ENCODE data around the gene IRX2. TPM values are rescaled to one million over a fixed set of nuclear protein-coding genes. Genes with fewer than 3 reads are reported as not detected.

IRX2 gene
- total and polyA plus RNA-seq, 4 donors = 0.20 to 0.27 TPM; not detected in 2

DNA sequence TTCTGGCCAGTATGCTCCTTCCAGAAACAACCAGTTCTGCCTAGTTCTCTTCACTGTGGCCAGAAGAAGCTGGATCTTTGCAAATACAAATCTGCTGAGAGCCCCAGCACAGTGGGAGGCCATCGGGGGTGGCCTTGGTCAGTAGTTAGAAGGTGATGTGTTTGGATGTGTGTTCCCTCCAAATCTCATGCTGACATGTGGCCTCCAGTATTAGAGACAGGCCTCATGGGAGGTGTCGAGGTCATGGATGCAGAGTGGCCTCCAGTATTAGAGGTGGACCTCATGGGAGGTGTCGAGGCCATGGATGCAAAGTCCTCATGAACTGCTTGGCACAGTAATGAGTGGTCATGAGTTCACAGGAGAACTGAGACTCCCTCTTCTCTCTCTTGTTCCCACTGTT lies 7.6 kb upstream of the IRX2 start:
- no peak for DNase-seq
- H3K27ac ChIP-seq (ENCODE audit: low read depth in 1 of 2, low read length in 2 of 2) = no peak overlapping the region
- no peak overlapping the region for H3K4me3 ChIP-seq (ENCODE audit: low read length in 2 of 2)
- H3K9me3 ChIP-seq (ENCODE audit: control insufficient read depth, low read length) = no peaks in the 10 kb centered on the region
- WGBS, 2 donors = 85 to 87% methylated on average over 3 of the region's 3 CpGs
- intact Hi-C loops (cut with DNase I) = no loop called here
- no peaks in the 10 kb centered on the region for H3K36me3 ChIP-seq (ENCODE audit: control insufficient read depth in 1 of 2, insufficient read depth in 2 of 2, low read length in 1 of 2)
- no peaks in the 10 kb centered on the region for H3K4me1 ChIP-seq (ENCODE audit: control insufficient read depth in 1 of 2, insufficient read depth in 2 of 2, low read length in 2 of 2)
- no peak for ATAC-seq (ENCODE audit: low FRiP score)
- no peaks in the 10 kb centered on the region for H3K27me3 ChIP-seq (ENCODE audit: control insufficient read depth in 1 of 2, insufficient read depth in 2 of 2, low read length in 1 of 2)

- Histone ChIP-seq H3K9me3 (ENCODE audit: control insufficient read depth, low read length) (no peaks in the 10 kb centered on the region), H3K4me1 (ENCODE audit: control insufficient read depth in 1 of 2, insufficient read depth in 2 of 2, low read length in 2 of 2) (no peaks in the 10 kb centered on the region), H3K27me3 (ENCODE audit: control insufficient read depth in 1 of 2, insufficient read depth in 2 of 2, low read length in 1 of 2) (no peaks in the 10 kb centered on the region), H3K27ac (ENCODE audit: low read depth in 1 of 2, low read length in 2 of 2) (no peak overlapping the region), H3K4me3 (ENCODE audit: low read length in 2 of 2) (no peak overlapping the region), H3K36me3 (ENCODE audit: control insufficient read depth in 1 of 2, insufficient read depth in 2 of 2, low read length in 1 of 2) (no peaks in the 10 kb centered on the region)
- intact Hi-C loops (cut with DNase I) = no loop called here
- DNase-seq = no peak
- WGBS, 2 donors = 78 to 79% methylated on average over 6 of the region's 6 CpGs
- no peak for ATAC-seq (ENCODE audit: low FRiP score)
These were observed 7.2 kb upstream of the IRX2 start for GRCh38 chr5:2758632-2759031.

GRCh38 chr5:2757563-2758351 lies 6.3 kb upstream of the IRX2 start:
- intact Hi-C loops (cut with DNase I) = no loop called here
- Histone ChIP-seq H3K36me3 (ENCODE audit: control insufficient read depth in 1 of 2, insufficient read depth in 2 of 2, low read length in 1 of 2) (no peaks in the 10 kb centered on the region), H3K27me3 (ENCODE audit: control insufficient read depth in 1 of 2, insufficient read depth in 2 of 2, low read length in 1 of 2) (no peaks in the 10 kb centered on the region), H3K4me1 (ENCODE audit: control insufficient read depth in 1 of 2, insufficient read depth in 2 of 2, low read length in 2 of 2) (no peaks in the 10 kb centered on the region), H3K4me3 (ENCODE audit: low read length in 2 of 2) (no peak overlapping the region), H3K9me3 (ENCODE audit: control insufficient read depth, low read length) (no peaks in the 10 kb centered on the region), H3K27ac (ENCODE audit: low read depth in 1 of 2, low read length in 2 of 2) (no peak overlapping the region)
- ATAC-seq (ENCODE audit: low FRiP score) (no peak), DNase-seq (no peak)
- WGBS, 2 donors = 15 to 21% methylated on average over 23 of the region's 23 CpGs

DNA sequence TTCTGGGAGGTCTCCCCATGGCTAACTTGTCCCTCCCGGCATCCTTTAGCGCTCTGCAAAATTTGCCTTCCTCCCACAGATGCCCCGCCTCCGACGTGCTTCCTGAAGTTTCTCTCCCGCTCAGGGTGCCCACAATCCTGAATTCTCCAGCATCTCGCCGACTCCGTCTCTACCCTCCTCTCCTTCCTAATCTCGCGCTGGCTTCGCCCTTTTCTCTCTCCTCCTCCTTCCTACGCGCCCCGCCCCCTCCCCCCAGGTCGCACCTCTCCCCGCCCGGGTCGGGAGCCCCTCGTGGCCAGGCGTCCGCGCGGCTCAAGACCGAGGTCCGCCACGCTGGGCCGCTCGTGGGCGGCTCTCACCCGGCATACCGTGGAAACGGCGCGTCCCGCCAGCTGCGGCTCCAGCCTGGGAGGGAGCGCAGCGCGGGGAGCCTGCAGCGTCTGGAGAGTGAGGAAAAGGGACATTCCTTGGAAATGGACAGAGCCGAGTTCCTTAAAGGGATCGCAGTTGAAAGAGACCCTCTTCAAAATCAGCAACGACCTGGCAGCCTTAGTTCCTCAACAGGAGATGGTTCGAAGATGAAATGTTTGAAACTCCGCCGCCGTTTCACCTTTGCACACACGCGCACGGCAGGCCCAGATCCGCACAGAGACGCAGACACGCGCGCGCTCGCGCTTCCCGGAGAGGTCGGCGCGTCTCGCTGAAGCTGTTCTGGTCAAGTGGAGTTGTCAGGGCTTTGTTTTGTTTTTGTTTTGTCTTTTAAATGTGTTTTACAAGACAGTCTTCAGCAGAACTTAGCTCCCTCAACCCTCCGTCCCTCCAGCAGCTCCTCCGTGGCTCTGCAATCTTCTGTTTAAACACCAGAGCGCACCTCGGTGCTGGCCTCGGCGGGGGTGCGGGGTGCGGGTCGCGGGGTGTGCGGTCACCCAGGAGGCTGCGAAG lies 5.0 kb upstream of the IRX2 start:
- Histone ChIP-seq H3K9me3 (ENCODE audit: control insufficient read depth, low read length) (no peaks in the 10 kb centered on the region), H3K27me3 (ENCODE audit: control insufficient read depth in 1 of 2, insufficient read depth in 2 of 2, low read length in 1 of 2) (no peaks in the 10 kb centered on the region), H3K27ac (ENCODE audit: low read depth in 1 of 2, low read length in 2 of 2) (no peak overlapping the region), H3K36me3 (ENCODE audit: control insufficient read depth in 1 of 2, insufficient read depth in 2 of 2, low read length in 1 of 2) (no peaks in the 10 kb centered on the region), H3K4me3 (ENCODE audit: low read length in 2 of 2) (peak overlapping the region in 1 of 2 donors; percentile 34), H3K4me1 (ENCODE audit: control insufficient read depth in 1 of 2, insufficient read depth in 2 of 2, low read length in 2 of 2) (no peaks in the 10 kb centered on the region)
- WGBS, 2 donors = 1 to 2% methylated on average over 76 of the region's 76 CpGs
- no peak for DNase-seq
- intact Hi-C loops (cut with DNase I) = no loop called here
- ATAC-seq (ENCODE audit: low FRiP score) = no peak

DNA sequence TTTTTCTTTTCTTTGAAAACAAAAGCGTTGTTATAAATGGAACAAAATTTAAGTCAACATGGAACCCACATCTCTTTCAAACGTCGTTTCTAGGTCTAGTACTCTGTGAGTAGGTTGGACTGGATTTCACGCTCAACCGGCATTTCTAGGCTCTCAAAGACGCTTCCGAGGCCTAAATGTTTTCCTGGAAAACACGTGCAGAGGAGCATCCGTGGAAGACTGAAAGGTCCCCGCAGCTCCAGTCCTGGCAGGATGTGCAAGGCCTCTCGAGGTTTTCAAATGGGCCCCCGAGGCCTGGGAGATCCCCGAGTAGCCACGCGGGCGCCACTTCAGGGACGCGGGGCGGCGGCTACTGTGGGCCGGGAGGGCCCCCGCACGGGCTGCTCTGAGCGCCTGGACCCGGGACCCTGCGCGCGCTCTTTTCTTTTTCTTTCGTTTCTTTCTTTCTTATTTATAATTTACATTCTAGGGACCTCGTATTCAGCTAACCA lies 4.2 kb upstream of the IRX2 start:
- no peak for DNase-seq
- intact Hi-C loops (cut with DNase I) = no loop called here
- Histone ChIP-seq H3K4me1 (ENCODE audit: control insufficient read depth in 1 of 2, insufficient read depth in 2 of 2, low read length in 2 of 2) (no peaks in the 10 kb centered on the region), H3K9me3 (ENCODE audit: control insufficient read depth, low read length) (no peaks in the 10 kb centered on the region), H3K4me3 (ENCODE audit: low read length in 2 of 2) (no peak overlapping the region), H3K27me3 (ENCODE audit: control insufficient read depth in 1 of 2, insufficient read depth in 2 of 2, low read length in 1 of 2) (no peaks in the 10 kb centered on the region), H3K27ac (ENCODE audit: low read depth in 1 of 2, low read length in 2 of 2) (no peak overlapping the region), H3K36me3 (ENCODE audit: control insufficient read depth in 1 of 2, insufficient read depth in 2 of 2, low read length in 1 of 2) (no peaks in the 10 kb centered on the region)
- WGBS, 2 donors = 3 to 5% methylated on average over 27 to 30 of the region's 30 CpGs
- ATAC-seq (ENCODE audit: low FRiP score) = no peak

- H3K4me1 ChIP-seq (ENCODE audit: control insufficient read depth in 1 of 2, insufficient read depth in 2 of 2, low read length in 2 of 2) = no peaks in the 10 kb centered on the region
- H3K27me3 ChIP-seq (ENCODE audit: control insufficient read depth in 1 of 2, insufficient read depth in 2 of 2, low read length in 1 of 2) = no peaks in the 10 kb centered on the region
- no peaks in the 10 kb centered on the region for H3K36me3 ChIP-seq (ENCODE audit: control insufficient read depth in 1 of 2, insufficient read depth in 2 of 2, low read length in 1 of 2)
- DNase-seq = no peak
- H3K9me3 ChIP-seq (ENCODE audit: control insufficient read depth, low read length) = no peaks in the 10 kb centered on the region
- intact Hi-C loops (cut with DNase I) = no loop called here
- no peak for ATAC-seq (ENCODE audit: low FRiP score)
- H3K27ac ChIP-seq (ENCODE audit: low read depth in 1 of 2, low read length in 2 of 2) = no peak overlapping the region
- no peak overlapping the region for H3K4me3 ChIP-seq (ENCODE audit: low read length in 2 of 2)
- WGBS, 2 donors = 4 to 7% methylated on average over 63 of the region's 63 CpGs
These were observed 3.7 kb upstream of the IRX2 start for GRCh38 chr5:2755076-2755680.

DNA sequence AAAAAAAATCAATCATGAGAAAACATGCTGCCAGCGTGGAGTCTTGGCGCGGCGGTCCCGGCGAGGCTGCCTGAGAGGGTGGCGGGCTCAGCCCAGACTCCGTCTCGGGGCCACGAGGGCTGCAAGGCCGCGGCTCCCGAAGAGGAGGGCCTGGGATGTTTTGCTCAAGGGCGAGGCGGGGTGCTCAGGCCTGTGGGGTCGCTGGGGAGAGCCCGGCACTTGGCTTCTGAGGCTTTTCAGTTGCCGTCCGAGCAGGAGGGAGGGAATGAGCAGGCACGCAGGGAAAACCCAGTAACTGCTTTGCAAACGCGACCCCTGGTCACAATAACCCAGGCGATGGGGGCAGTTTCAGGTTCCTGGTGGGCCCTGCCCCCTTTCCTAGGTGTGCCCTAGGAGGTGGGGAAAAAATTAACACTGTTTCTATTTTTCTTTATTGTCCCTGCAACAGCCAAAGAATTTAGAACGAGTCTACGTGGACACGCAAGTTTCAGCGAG lies 3.2 kb upstream of the IRX2 start:
- H3K27me3 ChIP-seq (ENCODE audit: control insufficient read depth in 1 of 2, insufficient read depth in 2 of 2, low read length in 1 of 2) = no peaks in the 10 kb centered on the region
- ATAC-seq (ENCODE audit: low FRiP score) = no peak
- no peaks in the 10 kb centered on the region for H3K4me1 ChIP-seq (ENCODE audit: control insufficient read depth in 1 of 2, insufficient read depth in 2 of 2, low read length in 2 of 2)
- DNase-seq = no peak
- intact Hi-C loops (cut with DNase I) = no loop called here
- no peaks in the 10 kb centered on the region for H3K36me3 ChIP-seq (ENCODE audit: control insufficient read depth in 1 of 2, insufficient read depth in 2 of 2, low read length in 1 of 2)
- no peaks in the 10 kb centered on the region for H3K9me3 ChIP-seq (ENCODE audit: control insufficient read depth, low read length)
- H3K27ac ChIP-seq (ENCODE audit: low read depth in 1 of 2, low read length in 2 of 2) = no peak overlapping the region
- WGBS, 2 donors = 8% methylated on average over 27 of the region's 27 CpGs
- H3K4me3 ChIP-seq (ENCODE audit: low read length in 2 of 2) = no peak overlapping the region

GRCh38 chr5:2753452-2754420 lies 2.3 kb upstream of the IRX2 start:
- ATAC-seq (ENCODE audit: low FRiP score) = no peak
- intact Hi-C loops (cut with DNase I) = no loop called here
- WGBS, 2 donors = 8 to 9% methylated on average over 29 of the region's 29 CpGs
- no peaks in the 10 kb centered on the region for H3K36me3 ChIP-seq (ENCODE audit: control insufficient read depth in 1 of 2, insufficient read depth in 2 of 2, low read length in 1 of 2)
- H3K9me3 ChIP-seq (ENCODE audit: control insufficient read depth, low read length) = no peaks in the 10 kb centered on the region
- DNase-seq = no peak
- no peak overlapping the region for H3K27ac ChIP-seq (ENCODE audit: low read depth in 1 of 2, low read length in 2 of 2)
- H3K4me3 ChIP-seq (ENCODE audit: low read length in 2 of 2) = no peak overlapping the region
- H3K27me3 ChIP-seq (ENCODE audit: control insufficient read depth in 1 of 2, insufficient read depth in 2 of 2, low read length in 1 of 2) = no peaks in the 10 kb centered on the region
- no peaks in the 10 kb centered on the region for H3K4me1 ChIP-seq (ENCODE audit: control insufficient read depth in 1 of 2, insufficient read depth in 2 of 2, low read length in 2 of 2)
